Naive B cell (primary cell): ENCODE data around the gene MRPL48. TPM values are rescaled to one million over a fixed set of nuclear protein-coding genes. Genes with fewer than 3 reads are reported as not detected.
"Not testable (repeated sequence)": the region's sequence is repeated elsewhere in the genome, so short reads cannot be mapped to it uniquely, and the experiment has no call there.

ENCODE experiments used
- ATAC-seq, 2 donors: fragments of 150-1000 bp; cut with Tn5 transposase; 2 replicates each; pipeline ENCODE4 v1.10.0; 2021; ENCODE audit warnings: low read depth in 2 of 2, mild to moderate bottlenecking in 2 of 2, moderate library complexity in 2 of 2
- DNase-seq: peaks from one replicate; pipeline ENCODE4 v3.0.0; 2022
- H3K27ac Mint-ChIP-seq, 6 donors: one replicate each; pipeline ENCODE4 v1.8.0; 2020 to 2022; ENCODE audit warnings: mild to moderate bottlenecking in 6 of 6, mixed read lengths in 6 of 6, moderate library complexity in 5 of 6, inconsistent platforms in 2 of 6
- H3K27me3 Mint-ChIP-seq, 3 donors: one replicate each; pipeline ENCODE4 v1.8.0; 2021 to 2022; ENCODE audit warnings: mixed read lengths in 3 of 3, mild to moderate bottlenecking in 1 of 3
- H3K36me3 Mint-ChIP-seq, 2 donors: one replicate each; pipeline ENCODE4 v1.8.0; 2020 to 2022; ENCODE audit warnings: mixed read lengths in 2 of 2, inconsistent platforms in 1 of 2, mild to moderate bottlenecking in 1 of 2
- H3K4me1 Mint-ChIP-seq, 3 donors: one replicate each; pipeline ENCODE4 v1.8.0; 2020 to 2022; ENCODE audit warnings: mixed read lengths in 3 of 3, inconsistent platforms in 1 of 3, mild to moderate bottlenecking in 1 of 3, moderate library complexity in 1 of 3
- H3K4me3 Mint-ChIP-seq, 8 donors: one replicate each; pipeline ENCODE4 v1.8.0; 2020 to 2022; ENCODE audit warnings: mild to moderate bottlenecking in 8 of 8, mixed read lengths in 8 of 8, moderate library complexity in 8 of 8, inconsistent platforms in 2 of 8
- H3K9me3 Mint-ChIP-seq, 7 donors: one replicate each; pipeline ENCODE4 v1.8.0; 2020 to 2022; ENCODE audit warnings: mixed read lengths in 7 of 7, mild to moderate bottlenecking in 5 of 7, inconsistent platforms in 2 of 7, moderate library complexity in 1 of 7
- polyA plus RNA-seq, 6 donors: library from polyadenylated mRNA; unstranded; fragments of 300-500 nt; fragmentation: Illumina TruSeq; gene quantifications; one replicate each; pipeline ENCODE4 v1.2.3, GENCODE V29; 2021; ENCODE audit warnings: low read depth in 6 of 6

Gene MRPL48
- polyA plus RNA-seq, 6 donors from 2014 or later: 54.8 to 91.9 (median 60.3) TPM

DNA sequence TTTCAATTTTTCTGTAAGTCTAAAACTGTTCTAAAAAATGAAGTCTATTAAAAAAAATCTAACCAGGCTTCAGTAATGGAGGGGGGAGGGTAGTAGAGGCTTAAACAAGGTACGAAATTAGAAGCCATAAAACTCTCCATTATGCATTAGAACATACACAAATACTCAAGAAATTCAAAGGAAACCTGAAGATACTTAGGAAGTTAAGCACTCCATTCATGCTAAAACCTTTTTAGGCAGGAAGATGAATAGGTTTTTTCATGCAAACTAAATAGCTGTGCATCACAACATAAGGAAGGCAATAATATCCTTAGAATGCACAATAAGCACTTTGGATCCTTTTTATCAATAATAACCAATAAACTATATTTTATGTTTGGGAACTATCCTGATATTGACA is 29.2 kb upstream of the MRPL48 start:
- ATAC-seq (no peak), DNase-seq (no peak)
- Mint-ChIP-seq H3K27ac (no peak overlapping the region), H3K4me3 (peak overlapping the region in 5 of 8 donors; percentile 63 to 95 (median 70)), H3K9me3 (no peaks in the 10 kb centered on the region), H3K4me1 (peaks cover 33 to 40% (median 35%) of the 10 kb centered on the region in 3 donors), H3K27me3 (no peaks in the 10 kb centered on the region), H3K36me3 (no peaks in the 10 kb centered on the region)

- no peaks in the 10 kb centered on the region for H3K9me3 Mint-ChIP-seq
- H3K27me3 Mint-ChIP-seq: no peaks in the 10 kb centered on the region
- no peaks in the 10 kb centered on the region for H3K36me3 Mint-ChIP-seq
- H3K4me3 Mint-ChIP-seq: peak overlapping the region; percentile 82 to 97 (median 92)
- peaks cover 29 to 38% (median 35%) of the 10 kb centered on the region in 3 donors for H3K4me1 Mint-ChIP-seq
- DNase-seq (no peak), ATAC-seq (no peak)
- peak overlapping the region; percentile 59 to 93 (median 86) for H3K27ac Mint-ChIP-seq
Observed at GRCh38 chr11:73759610-73760134, 28.0 kb upstream of the MRPL48 start.

DNA sequence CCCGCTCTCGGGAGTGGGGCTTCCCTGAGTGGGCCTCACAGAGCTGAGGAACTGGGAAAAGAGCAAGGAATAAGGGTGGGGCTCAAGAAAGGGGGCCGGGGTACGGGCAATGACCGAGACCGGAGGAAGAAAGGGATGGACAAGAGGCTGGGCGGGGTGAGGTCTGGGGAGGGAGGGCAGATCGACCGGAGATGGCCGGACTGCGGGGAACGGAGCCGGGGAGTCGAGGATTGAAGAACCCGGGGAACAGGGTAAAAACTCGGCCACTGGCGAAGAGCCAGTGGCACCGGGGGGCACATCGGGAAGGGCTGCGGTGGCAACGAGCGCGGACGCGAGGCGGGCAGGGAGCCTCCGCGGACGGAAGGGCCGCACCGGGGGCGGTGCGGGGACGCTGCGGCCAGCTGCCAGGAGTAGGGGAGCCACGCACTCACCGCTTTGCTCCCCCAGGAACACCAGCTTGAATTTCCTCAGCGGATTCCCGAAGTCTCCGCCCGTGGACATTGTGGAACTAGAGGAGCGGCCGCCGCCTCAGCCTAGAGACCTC is 27.5 kb upstream of the MRPL48 start:
- Mint-ChIP-seq H3K27ac (peak overlapping the region; percentile 59 to 93 (median 86)), H3K36me3 (no peaks in the 10 kb centered on the region), H3K4me3 (peak overlapping the region; percentile 82 to 97 (median 92)), H3K9me3 (no peaks in the 10 kb centered on the region), H3K4me1 (peaks cover 29 to 38% (median 35%) of the 10 kb centered on the region in 3 donors), H3K27me3 (peaks cover 0 to 3% (median 2%) of the 10 kb centered on the region in 3 donors)
- DNase-seq (no peak), ATAC-seq (no peak)

- Mint-ChIP-seq H3K9me3 (no peaks in the 10 kb centered on the region), H3K27me3 (peaks cover 0 to 7% (median 5%) of the 10 kb centered on the region in 3 donors), H3K36me3 (no peaks in the 10 kb centered on the region), H3K27ac (peak within 1 kb of the TSS; percentile 82 to 97 (median 88)), H3K4me1 (peaks cover 25 to 33% (median 29%) of the 10 kb centered on the region in 3 donors), H3K4me3 (peak within 1 kb of the TSS; percentile 82 to 97 (median 92))
- ATAC-seq (peak; percentile 83 to 85), DNase-seq (peak; percentile 100)
Observed at GRCh38 chr11:73760679-73761402, 26.8 kb upstream of the MRPL48 start, which contains the start of gene RAB6A. Gene RAB6A (minus strand): TSS chr11:73761074. CDS start chr11:73760635, 439 bp downstream.

GRCh38 chr11:73761403-73761945 is 26.2 kb upstream of the MRPL48 start:
- DNase-seq (no peak), ATAC-seq (peak; percentile 2)
- Mint-ChIP-seq H3K9me3 (no peaks in the 10 kb centered on the region), H3K4me1 (peaks cover 25 to 33% (median 28%) of the 10 kb centered on the region in 3 donors), H3K27me3 (peaks cover 4 to 10% (median 8%) of the 10 kb centered on the region in 3 donors), H3K27ac (peak overlapping the region; percentile 82 to 97 (median 87)), H3K36me3 (no peaks in the 10 kb centered on the region), H3K4me3 (peak overlapping the region; percentile 82 to 97 (median 92))

DNA sequence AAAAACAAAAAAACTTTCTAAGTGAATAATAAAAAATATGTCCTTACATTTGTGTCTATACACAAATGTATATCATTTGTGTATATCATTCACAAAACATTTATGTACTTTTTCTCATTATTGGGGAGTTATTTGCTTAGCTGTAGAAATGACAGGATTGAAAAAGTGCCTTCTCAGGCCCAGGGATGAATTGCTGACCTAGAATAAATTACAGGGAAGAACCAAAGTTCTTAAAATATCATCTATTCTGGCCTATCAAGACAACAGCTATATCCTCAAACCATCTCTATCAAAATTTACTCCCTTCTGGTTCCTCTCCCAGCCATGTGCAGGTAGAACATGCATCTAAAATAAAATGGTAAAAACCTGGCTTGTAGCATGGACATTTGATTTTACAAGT is 24.9 kb upstream of the MRPL48 start:
- no peaks in the 10 kb centered on the region for H3K36me3 Mint-ChIP-seq
- peak overlapping the region in 2 of 8 donors; percentile 35 to 48 for H3K4me3 Mint-ChIP-seq
- H3K27me3 Mint-ChIP-seq: peaks cover 12 to 22% (median 18%) of the 10 kb centered on the region in 3 donors
- ATAC-seq (no peak), DNase-seq (no peak)
- peak overlapping the region in 1 of 6 donors; percentile 38 for H3K27ac Mint-ChIP-seq
- no peaks in the 10 kb centered on the region for H3K9me3 Mint-ChIP-seq
- H3K4me1 Mint-ChIP-seq: peaks cover 25 to 29% (median 28%) of the 10 kb centered on the region in 3 donors

GRCh38 chr11:73766763-73767162 is 20.9 kb upstream of the MRPL48 start:
- Mint-ChIP-seq H3K36me3 (no peaks in the 10 kb centered on the region), H3K4me1 (no peaks in the 10 kb centered on the region), H3K27me3 (peaks cover 12 to 27% (median 22%) of the 10 kb centered on the region in 3 donors), H3K9me3 (no peaks in the 10 kb centered on the region), H3K4me3 (no peak overlapping the region), H3K27ac (no peak overlapping the region)
- no peak for ATAC-seq
- no peak for DNase-seq

DNA sequence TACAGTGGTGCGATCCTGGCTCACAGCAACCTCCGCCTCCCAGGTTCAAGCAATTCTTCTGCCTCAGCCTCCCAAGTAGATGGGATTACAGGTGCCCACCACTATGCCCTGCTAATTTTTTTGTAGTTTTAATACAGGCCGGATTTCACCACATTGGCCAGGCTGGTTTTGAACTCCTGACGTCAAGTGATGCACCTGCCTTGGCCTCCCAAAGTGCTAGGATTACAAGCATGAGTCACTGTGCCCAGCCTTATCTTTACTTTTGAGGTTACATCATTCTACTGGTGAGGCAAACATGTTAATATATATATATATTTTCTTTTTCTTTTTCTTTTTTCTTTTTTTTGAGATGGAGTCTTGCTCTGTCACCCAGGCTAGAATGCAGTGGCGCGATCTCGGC is 16.9 kb upstream of the MRPL48 start:
- not testable (repeated sequence) for H3K4me1 Mint-ChIP-seq, ATAC-seq, DNase-seq, H3K9me3 Mint-ChIP-seq, H3K4me3 Mint-ChIP-seq, H3K36me3 Mint-ChIP-seq
- H3K27me3 Mint-ChIP-seq: peaks cover 18 to 30% (median 20%) of the 10 kb centered on the region in 3 donors
- H3K27ac Mint-ChIP-seq: peak overlapping the region in 1 of 6 donors; percentile 2

GRCh38 chr11:73779084-73779902 is 8.4 kb upstream of the MRPL48 start:
- DNase-seq (peak; percentile 95), ATAC-seq (peak; percentile 98 to 99)
- peak overlapping the region; percentile 93 to 99 (median 99) for H3K27ac Mint-ChIP-seq
- H3K4me3 Mint-ChIP-seq: peak overlapping the region; percentile 88 to 97 (median 94)
- peaks cover 5 to 12% (median 8%) of the 10 kb centered on the region in 3 donors for H3K4me1 Mint-ChIP-seq
- H3K9me3 Mint-ChIP-seq: peaks cover 0 to 2% (median 0%) of the 10 kb centered on the region in 7 donors
- no peaks in the 10 kb centered on the region for H3K36me3 Mint-ChIP-seq
- peaks cover 0 to 15% (median 5%) of the 10 kb centered on the region in 3 donors for H3K27me3 Mint-ChIP-seq

DNA sequence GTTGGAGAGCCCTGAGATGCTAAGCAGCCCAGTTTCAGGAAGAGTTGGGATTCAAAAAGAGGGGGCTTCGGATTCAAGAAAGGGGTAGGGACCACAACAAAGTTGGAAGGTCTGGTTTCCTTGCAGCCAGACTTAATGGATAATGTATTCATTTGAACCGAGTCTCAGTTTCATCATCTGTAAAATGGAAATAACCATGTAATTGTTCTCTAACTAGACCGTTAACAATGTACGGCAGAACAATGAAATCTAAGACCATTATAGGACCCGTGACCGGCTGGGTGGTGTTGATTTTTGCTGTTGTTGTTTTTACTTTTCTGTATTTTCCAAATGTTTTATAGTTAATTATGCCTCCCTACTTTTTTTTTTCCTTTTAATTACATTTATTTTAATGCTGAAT is 6.4 kb upstream of the MRPL48 start:
- Mint-ChIP-seq H3K36me3 (no peaks in the 10 kb centered on the region), H3K4me3 (peak overlapping the region in 3 of 8 donors; percentile 54 to 72 (median 69)), H3K27ac (peak overlapping the region in 2 of 6 donors; percentile 54 to 57), H3K9me3 (no peaks in the 10 kb centered on the region), H3K4me1 (peaks cover 5 to 12% (median 8%) of the 10 kb centered on the region in 3 donors), H3K27me3 (peaks cover 0 to 15% (median 5%) of the 10 kb centered on the region in 3 donors)
- no peak for DNase-seq
- no peak for ATAC-seq

- peak overlapping the region in 1 of 8 donors; percentile 56 for H3K4me3 Mint-ChIP-seq
- no peak for ATAC-seq
- H3K27ac Mint-ChIP-seq: peak overlapping the region in 1 of 6 donors; percentile 54
- H3K4me1 Mint-ChIP-seq: peaks cover 14 to 28% (median 15%) of the 10 kb centered on the region in 3 donors
- no peak for DNase-seq
- H3K27me3 Mint-ChIP-seq: peaks cover 0 to 15% (median 5%) of the 10 kb centered on the region in 3 donors
- no peaks in the 10 kb centered on the region for H3K36me3 Mint-ChIP-seq
- H3K9me3 Mint-ChIP-seq: no peaks in the 10 kb centered on the region
Observed at GRCh38 chr11:73783483-73784020, 4.1 kb upstream of the MRPL48 start.

DNA sequence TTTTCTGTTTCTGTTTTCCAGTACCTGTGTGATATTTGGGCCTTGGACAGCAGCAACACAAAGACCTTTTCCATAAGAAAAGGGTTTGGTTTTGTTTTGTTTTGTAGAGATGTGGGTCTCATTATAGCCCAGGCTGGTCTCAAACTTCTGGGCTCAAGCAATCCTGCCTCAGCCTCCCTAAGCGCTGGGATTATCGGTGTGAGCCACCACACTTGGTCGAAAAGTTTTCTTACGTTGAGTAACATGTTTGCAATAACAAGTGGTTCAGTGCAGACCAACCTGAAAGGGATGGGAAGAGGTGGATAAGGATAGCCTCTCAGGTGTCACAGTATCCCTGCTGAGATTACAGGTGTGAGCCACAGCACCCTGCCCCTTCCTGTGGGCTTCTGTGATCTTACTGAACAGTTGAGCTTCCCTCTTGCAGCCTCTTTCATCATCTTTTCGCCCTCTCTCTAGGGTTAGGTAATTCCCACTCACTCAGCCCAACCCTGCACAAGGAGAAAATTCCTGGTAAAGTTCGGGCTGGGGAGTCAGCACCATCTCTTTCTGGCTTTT is 3.5 kb upstream of the MRPL48 start:
- peak overlapping the region in 1 of 6 donors; percentile 68 for H3K27ac Mint-ChIP-seq
- no peak overlapping the region for H3K4me3 Mint-ChIP-seq
- DNase-seq (no peak), ATAC-seq (no peak)
- H3K27me3 Mint-ChIP-seq: peaks cover 0 to 15% (median 5%) of the 10 kb centered on the region in 3 donors
- H3K4me1 Mint-ChIP-seq: peaks cover 12 to 28% (median 12%) of the 10 kb centered on the region in 3 donors
- no peaks in the 10 kb centered on the region for H3K36me3 Mint-ChIP-seq
- H3K9me3 Mint-ChIP-seq: no peaks in the 10 kb centered on the region
